GM20431 (cell line): Measurements from ENCODE around the gene OR4A16.

Experiments
- in situ Hi-C: fragments of 300-500 bp; cut with MseI, MboI; formaldehyde crosslinking; loops from one replicate; pipeline ENCODE4 v1.15.0; 2020; ENCODE audit warnings: low sequenced_read_pairs; ENCODE audit not compliant: unreplicated experiment

Gene OR4A16

GRCh38 chr11:55342901-55343300 lies at the start of gene OR4A16:
Gene OR4A16 (plus strand): TSS chr11:55343201. CDS start chr11:55343201, 0 bp downstream.
- in situ Hi-C loops, result no loop called here

GRCh38 chr11:55324500-55324899 lies 18.5 kb upstream of the OR4A16 start:
- in situ Hi-C loops, result no loop called here

GRCh38 chr11:55345306-55345705 lies 2.3 kb downstream of the OR4A16 start:
- in situ Hi-C loops, result no loop called here

- in situ Hi-C loops, result no loop called here
Observed at GRCh38 chr11:55349032-55349431, 6.0 kb downstream of the OR4A16 start.

- in situ Hi-C loops, result no loop called here
Observed at GRCh38 chr11:55357560-55358184, 14.7 kb downstream of the OR4A16 start.

GRCh38 chr11:55367674-55368073 lies 24.7 kb downstream of the OR4A16 start, which contains the start of gene OR4A15:
Gene OR4A15 (plus strand): TSS chr11:55367974. CDS start chr11:55367974, 0 bp downstream.
- in situ Hi-C loops, result no loop called here
